Endodermal cell (in vitro differentiated cells): Measurements from ENCODE around the gene OPCML. TPM values are rescaled to one million over a fixed set of nuclear protein-coding genes. Genes with fewer than 3 reads are reported as not detected.

ENCODE experiments used
- DNase-seq: peaks from one replicate; pipeline ENCODE4 v3.0.0-alpha.2; 2017
- H3K27ac ChIP-seq: 2 replicates; pipeline ENCODE4 v1.5.1; 2013; ENCODE audit warnings: mild to moderate bottlenecking, low read depth, low read length, moderate library complexity
- H3K27me3 ChIP-seq: 2 replicates; pipeline ENCODE4 v1.6.1; 2013; ENCODE audit warnings: mild to moderate bottlenecking, low read length, moderate library complexity; ENCODE audit not compliant: insufficient read depth, control insufficient read depth, poor library complexity, severe bottlenecking
- H3K36me3 ChIP-seq: 2 replicates; pipeline ENCODE4 v1.7.0; 2013; ENCODE audit warnings: mild to moderate bottlenecking, low read length, moderate library complexity; ENCODE audit not compliant: control insufficient read depth, insufficient read depth
- H3K4me1 ChIP-seq: one replicate; pipeline ENCODE4 v1.7.0; 2013; ENCODE audit warnings: low read length; ENCODE audit not compliant: control insufficient read depth, insufficient read depth
- H3K4me3 ChIP-seq: 2 replicates; pipeline ENCODE4 v1.5.1; 2013; ENCODE audit warnings: mild to moderate bottlenecking, low read length, moderate library complexity
- H3K9ac ChIP-seq: 2 replicates; pipeline ENCODE4 v1.6.1; 2013; ENCODE audit warnings: mild to moderate bottlenecking, low read length, moderate library complexity; ENCODE audit not compliant: poor library complexity, severe bottlenecking; ENCODE audit errors: extremely low read depth
- H3K9me3 ChIP-seq: 2 replicates; pipeline ENCODE4 v1.6.1; 2013; ENCODE audit warnings: mild to moderate bottlenecking, low read length, moderate library complexity; ENCODE audit not compliant: control insufficient read depth
- H3K27ac Mint-ChIP-seq: 2 replicates; pipeline ENCODE4 v1.8.0; 2020; ENCODE audit warnings: mixed read lengths
- H3K27me3 Mint-ChIP-seq: 2 replicates; pipeline ENCODE4 v1.8.0; 2021; ENCODE audit warnings: mild to moderate bottlenecking, mixed read lengths; ENCODE audit not compliant: insufficient read depth
- H3K36me3 Mint-ChIP-seq: 2 replicates; pipeline ENCODE4 v1.8.0; 2020; ENCODE audit warnings: low read depth, mixed read lengths
- H3K4me1 Mint-ChIP-seq: 2 replicates; pipeline ENCODE4 v1.8.0; 2020; ENCODE audit warnings: mixed read lengths
- H3K4me3 Mint-ChIP-seq: 2 replicates; pipeline ENCODE4 v1.8.0; 2020; ENCODE audit warnings: mild to moderate bottlenecking, moderate library complexity, mixed read lengths
- H3K9me3 Mint-ChIP-seq: 2 replicates; pipeline ENCODE4 v1.8.0; 2020; ENCODE audit warnings: mild to moderate bottlenecking, mixed read lengths
- WGBS, 2 experiments: methylation state at CpG; one replicate each; pipeline versions ENCODE4 v1.1.5 to v1.1.7; 2013; ENCODE audit warnings: missing lambda C conversion rate in 2 of 2, mixed read lengths in 1 of 2; ENCODE audit not compliant: insufficient coverage in 1 of 2, insufficient read length in 1 of 2; 5-methylcytosine and 5-hydroxymethylcytosine counted together
- total RNA-seq, 2 donors: library from RNA; stranded (reverse); fragmentation: NEBNext Ultra II Directional in 1 of 2; extraction: Animal tissue kit (Norgen Biotek cat#: 25700) in 1 of 2; gene quantifications; 2 replicates in 1 of 2; 3 replicates in 1 of 2; pipeline ENCODE4 v1.2.1, GENCODE V29; 2021
- TF ChIP-seq, protein P1 (sequence below): fragments of 200-600 bp; sonication (generic); conservative IDR thresholded peaks from 2 replicates; pipeline ENCODE4 v1.5.0; 2021; ENCODE audit warnings: antibody characterized with exemption, mild to moderate bottlenecking

OPCML gene
- total RNA-seq, 2 donors from 2014 or later = 0.49 to 0.86 TPM

DNA sequence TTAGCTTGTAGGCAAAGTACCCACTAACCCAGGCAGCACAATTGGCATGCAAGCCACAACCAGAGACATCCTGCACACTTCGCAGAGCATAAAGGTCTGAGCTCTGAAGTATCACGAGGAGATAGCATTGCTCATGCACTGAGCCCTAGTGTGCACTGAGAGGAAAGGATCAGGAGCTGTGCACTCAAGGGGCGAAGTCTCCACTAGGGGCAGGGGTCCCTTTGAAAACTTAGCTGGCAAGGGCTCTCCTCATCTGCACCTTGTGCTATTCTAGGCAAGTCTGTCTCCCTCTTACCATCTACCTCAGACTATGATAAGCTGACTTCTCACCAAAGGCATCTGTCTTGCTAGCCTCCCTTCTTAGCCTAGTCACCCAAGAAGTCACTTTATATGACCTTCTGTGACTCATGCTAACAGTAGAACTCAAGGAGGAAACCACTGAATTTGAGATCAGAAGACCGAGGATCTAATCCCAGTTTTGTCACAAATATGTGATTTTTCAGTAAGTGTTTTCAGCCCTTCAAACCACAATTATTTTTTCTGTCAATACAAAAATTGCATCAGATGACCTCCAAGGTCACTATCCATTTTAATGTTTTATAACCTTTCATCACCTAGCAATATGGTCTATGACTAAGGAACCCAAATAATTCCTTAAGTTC, 1083.8 kb downstream of the OPCML start:
- peaks cover 2% of the 10 kb centered on the region for H3K27me3 Mint-ChIP-seq
- 88 to 100% methylated on average over 2 to 4 of the region's 4 CpGs for WGBS, 2 experiments
- H3K4me3 Mint-ChIP-seq = no peak overlapping the region

GRCh38 chr11:132447761-132448160, 1084.5 kb downstream of the OPCML start:
- H3K27me3 ChIP-seq = no peaks in the 10 kb centered on the region
- Mint-ChIP-seq H3K36me3 (no peaks in the 10 kb centered on the region), H3K4me1 (peaks cover 17% of the 10 kb centered on the region), H3K27ac (no peak overlapping the region), H3K9me3 (no peaks in the 10 kb centered on the region), H3K4me3 (no peak overlapping the region), H3K27me3 (peaks cover 2% of the 10 kb centered on the region)
- H3K27ac ChIP-seq = no peak overlapping the region
- H3K9ac ChIP-seq = no peak overlapping the region
- H3K36me3 ChIP-seq = no peaks in the 10 kb centered on the region
- H3K9me3 ChIP-seq = no peaks in the 10 kb centered on the region
- H3K4me1 ChIP-seq = peaks cover 8% of the 10 kb centered on the region
- no peak overlapping the region for H3K4me3 ChIP-seq
- DNase-seq = no peak
- WGBS, 2 experiments = 86 to 100% methylated on average over 1 of the region's 1 CpG
- TF ChIP-seq, protein P1, sequence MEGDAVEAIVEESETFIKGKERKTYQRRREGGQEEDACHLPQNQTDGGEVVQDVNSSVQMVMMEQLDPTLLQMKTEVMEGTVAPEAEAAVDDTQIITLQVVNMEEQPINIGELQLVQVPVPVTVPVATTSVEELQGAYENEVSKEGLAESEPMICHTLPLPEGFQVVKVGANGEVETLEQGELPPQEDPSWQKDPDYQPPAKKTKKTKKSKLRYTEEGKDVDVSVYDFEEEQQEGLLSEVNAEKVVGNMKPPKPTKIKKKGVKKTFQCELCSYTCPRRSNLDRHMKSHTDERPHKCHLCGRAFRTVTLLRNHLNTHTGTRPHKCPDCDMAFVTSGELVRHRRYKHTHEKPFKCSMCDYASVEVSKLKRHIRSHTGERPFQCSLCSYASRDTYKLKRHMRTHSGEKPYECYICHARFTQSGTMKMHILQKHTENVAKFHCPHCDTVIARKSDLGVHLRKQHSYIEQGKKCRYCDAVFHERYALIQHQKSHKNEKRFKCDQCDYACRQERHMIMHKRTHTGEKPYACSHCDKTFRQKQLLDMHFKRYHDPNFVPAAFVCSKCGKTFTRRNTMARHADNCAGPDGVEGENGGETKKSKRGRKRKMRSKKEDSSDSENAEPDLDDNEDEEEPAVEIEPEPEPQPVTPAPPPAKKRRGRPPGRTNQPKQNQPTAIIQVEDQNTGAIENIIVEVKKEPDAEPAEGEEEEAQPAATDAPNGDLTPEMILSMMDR = no peak

More for the DNA sequence above, 1083.8 kb downstream of the OPCML start:
- Histone ChIP-seq H3K4me1 (peaks cover 8% of the 10 kb centered on the region), H3K4me3 (no peak overlapping the region), H3K27ac (no peak overlapping the region), H3K9ac (no peak overlapping the region), H3K27me3 (no peaks in the 10 kb centered on the region), H3K9me3 (no peaks in the 10 kb centered on the region), H3K36me3 (no peaks in the 10 kb centered on the region)
- TF ChIP-seq, protein P1 = peak; percentile 72
- DNase-seq = peak; percentile 68
- peaks cover 17% of the 10 kb centered on the region for H3K4me1 Mint-ChIP-seq
- H3K36me3 Mint-ChIP-seq = no peaks in the 10 kb centered on the region
- H3K9me3 Mint-ChIP-seq = no peaks in the 10 kb centered on the region
- no peak overlapping the region for H3K27ac Mint-ChIP-seq

DNA sequence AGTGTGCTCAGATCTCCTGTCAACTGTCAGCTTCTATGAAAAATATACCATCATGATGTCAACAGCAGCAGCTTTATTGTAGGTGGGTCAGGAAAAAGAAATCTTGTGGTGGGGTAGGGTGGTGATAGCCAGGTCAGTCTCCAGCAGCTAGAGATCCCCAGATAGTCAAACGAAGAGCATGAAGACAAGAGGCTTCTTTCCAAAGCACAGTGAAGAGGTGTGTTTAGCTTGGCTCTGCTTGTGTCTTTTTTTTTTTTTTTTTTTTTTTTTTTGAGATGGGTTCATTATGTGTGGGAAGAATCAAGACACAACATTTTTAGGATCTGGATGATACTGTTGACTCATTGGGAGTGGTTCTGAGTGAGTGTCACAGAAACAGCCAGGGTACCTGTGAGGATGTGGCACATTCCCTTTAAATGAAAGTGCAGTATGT, 1086.4 kb downstream of the OPCML start:
- H3K27me3 ChIP-seq = no peaks in the 10 kb centered on the region
- 96% methylated on average over 1 of the region's 1 CpG; no CpG with 5 or more reads in 1 of the 2 experiments for WGBS, 2 experiments
- Mint-ChIP-seq H3K27me3 (peaks cover 2% of the 10 kb centered on the region), H3K27ac (no peak overlapping the region), H3K4me1 (peaks cover under 1% of the 10 kb centered on the region), H3K9me3 (no peaks in the 10 kb centered on the region), H3K36me3 (no peaks in the 10 kb centered on the region), H3K4me3 (no peak overlapping the region)
- H3K27ac ChIP-seq = no peak overlapping the region
- TF ChIP-seq, protein P1 = no peak
- no peak overlapping the region for H3K4me3 ChIP-seq
- no peak for DNase-seq
- no peak overlapping the region for H3K9ac ChIP-seq
- no peaks in the 10 kb centered on the region for H3K9me3 ChIP-seq
- H3K36me3 ChIP-seq = no peaks in the 10 kb centered on the region
- H3K4me1 ChIP-seq = no peaks in the 10 kb centered on the region
